Fibroblast of skin of right biceps (primary cell): ENCODE measurements around the gene CERK.
"Not testable (repeated sequence)": the region's sequence is repeated elsewhere in the genome, so short reads cannot be mapped to it uniquely, and the experiment has no call there.

ENCODE experiments used
- DNase-seq: peaks from one replicate; pipeline ENCODE4 v3.0.0-alpha.2; 2013

The CERK gene

DNA sequence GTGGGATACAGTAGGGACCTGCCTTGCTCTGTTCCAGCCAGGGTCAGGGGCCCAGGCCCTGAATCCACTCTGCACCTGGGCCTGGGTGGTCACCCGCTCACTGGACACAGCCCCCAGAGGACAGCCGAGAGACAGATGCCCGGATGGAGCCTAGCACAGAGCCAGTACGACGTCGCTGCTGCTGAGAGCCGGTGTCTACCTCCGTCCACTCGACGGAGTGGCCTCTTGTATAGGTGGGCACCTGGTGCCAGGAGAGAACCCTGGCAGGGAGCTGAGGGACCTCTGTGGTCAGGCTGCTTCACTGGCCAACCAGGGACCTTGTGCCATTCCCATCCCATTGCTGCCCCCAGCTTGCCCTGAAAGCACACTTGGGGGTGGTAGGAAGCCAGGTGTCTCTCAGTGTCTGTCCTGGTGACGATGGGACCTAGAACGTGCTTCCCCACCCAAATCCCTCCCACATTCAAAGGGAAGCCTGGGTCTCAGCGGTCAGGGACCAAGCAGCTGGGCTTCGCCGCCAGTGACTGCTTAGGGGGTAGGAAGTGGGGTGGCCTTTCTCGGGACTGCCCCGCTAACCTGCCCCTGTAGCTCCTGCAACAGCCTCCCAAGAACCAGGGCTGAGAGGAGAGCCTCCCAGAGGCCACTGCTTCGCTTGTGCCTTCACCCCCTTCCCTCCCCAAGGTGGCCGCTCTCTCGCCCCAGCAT, 10.3 kb upstream of the CERK start:
- no peak for DNase-seq

- DNase-seq, result no peak
These were observed 9.6 kb upstream of the CERK start for GRCh38 chr22:46747646-46748045.

GRCh38 chr22:46746620-46747019, 8.6 kb upstream of the CERK start:
- DNase-seq, result no peak

- DNase-seq, result no peak
These were observed 8.1 kb upstream of the CERK start for GRCh38 chr22:46746192-46746591.

DNA sequence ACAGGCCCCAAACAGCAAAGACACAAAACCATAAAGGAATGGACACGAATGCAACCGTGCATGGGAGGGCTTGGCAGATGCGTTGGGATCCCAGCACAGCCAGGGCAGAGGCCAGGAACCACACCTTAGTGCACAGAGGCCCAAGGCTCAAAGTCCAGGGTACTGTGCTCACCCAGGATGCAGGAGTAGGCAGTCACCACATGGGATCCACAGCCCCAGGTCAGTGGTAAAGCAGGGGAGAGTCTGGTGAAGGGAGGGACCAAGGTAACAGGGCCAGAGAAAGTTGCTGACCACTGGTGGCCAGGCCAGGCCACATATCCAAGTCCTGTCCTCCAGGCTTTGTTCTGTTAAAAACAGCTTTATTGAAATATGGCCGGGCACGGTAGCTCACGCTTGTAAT, 6.5 kb upstream of the CERK start:
- no peak for DNase-seq

GRCh38 chr22:46742576-46743221, 4.6 kb upstream of the CERK start:
- DNase-seq, result no peak

DNA sequence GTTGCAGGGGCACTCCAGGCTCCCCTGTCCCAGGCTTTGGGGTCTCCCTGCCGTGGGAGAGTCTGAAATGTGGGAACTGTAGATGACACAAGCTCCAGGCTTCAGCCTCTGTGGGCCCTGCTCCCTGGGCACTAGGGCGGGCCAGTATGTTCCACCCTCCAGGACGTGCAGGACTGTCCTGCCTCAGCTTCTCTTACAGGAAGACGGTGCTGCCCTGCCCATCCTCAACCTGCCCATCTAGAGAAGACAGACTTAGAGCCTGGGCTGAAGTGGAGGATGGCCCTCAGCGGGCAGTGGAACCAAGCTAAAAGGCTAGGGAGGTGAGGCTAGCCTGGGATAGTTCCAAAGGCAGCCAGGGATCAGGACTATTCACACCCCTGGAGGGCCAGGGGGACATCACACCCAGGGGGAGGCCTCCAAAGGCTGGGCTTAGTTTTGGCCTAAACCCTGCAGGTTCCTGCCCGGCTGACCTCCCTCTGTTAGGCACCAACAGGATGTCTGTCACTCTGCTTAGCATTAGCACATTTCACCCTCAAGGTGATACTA, 4.0 kb upstream of the CERK start:
- no peak for DNase-seq

DNA sequence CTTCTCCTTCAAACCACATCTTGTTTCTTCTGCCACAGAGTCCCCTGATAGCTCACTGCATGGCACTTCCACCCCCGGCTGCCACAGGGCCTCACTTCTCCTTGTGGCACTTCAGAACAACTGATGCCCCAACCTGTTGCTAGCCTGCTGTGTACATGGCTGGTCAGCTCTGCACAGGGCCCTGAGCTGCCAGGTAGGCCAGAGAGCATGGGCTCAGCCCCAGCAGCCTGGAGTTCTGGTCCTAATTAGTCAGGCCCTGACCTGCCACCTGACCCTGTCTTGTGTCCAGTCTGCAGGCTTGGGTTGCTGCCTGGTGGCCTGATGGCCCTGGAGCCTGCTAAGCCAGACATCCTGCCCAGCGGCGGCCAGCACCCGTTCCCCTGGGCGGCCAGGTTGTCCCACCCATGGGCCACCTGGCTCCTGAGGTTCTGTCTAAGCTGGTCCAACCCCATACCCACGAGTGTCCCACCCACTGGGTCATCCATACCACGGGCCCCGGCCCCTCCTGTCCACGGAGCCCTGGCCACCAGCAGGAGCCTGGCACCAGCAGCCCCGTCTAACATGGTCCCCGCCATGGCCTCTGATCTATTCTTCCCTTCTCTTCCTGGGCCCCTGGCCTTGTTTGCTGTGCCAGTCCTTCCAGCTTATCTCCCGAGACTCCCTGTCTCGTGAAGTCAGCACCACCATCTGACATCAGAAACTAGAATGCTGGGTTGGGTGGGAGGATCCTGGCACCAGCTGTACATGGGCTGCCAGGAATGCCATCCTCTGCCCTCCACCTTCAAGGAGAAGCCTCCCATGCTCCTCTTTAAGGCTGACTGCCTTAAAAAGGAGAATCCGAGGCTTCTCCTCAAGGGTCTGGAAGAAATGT, 3.1 kb upstream of the CERK start:
- no peak for DNase-seq

DNA sequence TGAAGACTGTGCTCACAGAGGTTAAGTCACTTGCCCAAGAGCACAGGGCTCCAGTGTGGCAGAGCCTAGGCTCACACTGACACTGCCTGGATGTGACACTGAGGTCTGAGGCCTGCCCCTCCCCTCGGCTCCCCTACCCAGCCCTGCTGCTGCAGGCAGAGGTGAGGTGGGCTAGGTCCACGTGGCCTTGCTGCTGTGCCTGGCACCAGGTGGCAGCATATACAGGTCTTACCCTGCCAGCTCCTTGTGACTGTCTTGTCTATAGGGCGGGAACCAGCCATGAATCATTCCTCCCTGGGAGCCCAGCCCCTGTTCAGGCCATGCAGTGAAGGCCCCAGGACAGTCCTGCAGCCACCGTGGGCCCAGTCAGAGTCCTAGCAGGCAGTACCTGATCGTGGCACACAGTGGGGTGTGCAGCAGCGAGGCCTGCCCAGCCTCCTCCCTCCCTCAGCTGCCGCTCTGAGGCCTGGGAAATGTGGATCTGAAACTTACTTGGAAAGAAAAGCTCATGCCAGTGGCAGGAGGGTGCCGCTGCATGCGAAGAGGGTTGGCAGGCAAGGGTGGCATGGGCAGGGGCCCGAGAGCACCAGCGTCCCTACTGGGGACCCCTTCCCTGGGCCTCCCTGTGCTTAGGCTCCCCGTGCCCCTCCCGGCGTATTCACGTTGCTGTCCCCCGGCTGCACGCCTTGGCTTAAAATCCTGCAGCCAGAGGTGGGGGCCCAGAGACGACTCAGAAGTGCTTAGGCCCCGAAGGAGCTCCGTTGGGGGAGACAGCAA, 1.2 kb upstream of the CERK start:
- DNase-seq, result peak; percentile 61

- no peak for DNase-seq
These were observed 618 bp upstream of the CERK start for GRCh38 chr22:46738647-46739093.

GRCh38 chr22:46737105-46737975, 712 bp downstream of the CERK start:
- peak; percentile 38 for DNase-seq

GRCh38 chr22:46736705-46737104, 1.3 kb downstream of the CERK start:
- DNase-seq, result no peak

- no peak for DNase-seq
These were observed 2.1 kb downstream of the CERK start for GRCh38 chr22:46735747-46736608.

GRCh38 chr22:46734830-46735453, 3.1 kb downstream of the CERK start:
- DNase-seq, result no peak

DNA sequence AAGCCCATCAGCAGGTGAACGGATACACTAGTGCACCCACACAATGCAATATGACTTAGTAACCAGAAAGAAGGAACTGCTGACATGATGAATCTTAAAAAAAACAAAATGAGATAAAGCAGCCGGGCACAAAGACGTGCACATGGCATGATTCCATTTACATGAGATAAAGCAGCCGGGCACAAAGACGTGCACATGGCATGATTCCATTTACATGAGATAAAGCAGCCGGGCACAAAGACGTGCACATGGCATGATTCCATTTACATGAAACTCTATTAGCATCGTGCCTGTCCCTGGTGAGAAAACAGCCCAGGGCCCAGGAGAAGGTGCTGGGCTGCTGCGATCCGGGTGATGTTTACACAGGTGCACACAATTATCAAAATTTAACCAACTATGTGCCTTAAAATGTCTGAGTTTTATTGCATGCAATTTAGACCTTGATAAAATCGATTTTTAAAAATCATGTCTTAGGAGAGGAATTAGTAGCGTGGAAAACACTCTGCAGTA, 3.8 kb downstream of the CERK start:
- not testable (repeated sequence) for DNase-seq

DNA sequence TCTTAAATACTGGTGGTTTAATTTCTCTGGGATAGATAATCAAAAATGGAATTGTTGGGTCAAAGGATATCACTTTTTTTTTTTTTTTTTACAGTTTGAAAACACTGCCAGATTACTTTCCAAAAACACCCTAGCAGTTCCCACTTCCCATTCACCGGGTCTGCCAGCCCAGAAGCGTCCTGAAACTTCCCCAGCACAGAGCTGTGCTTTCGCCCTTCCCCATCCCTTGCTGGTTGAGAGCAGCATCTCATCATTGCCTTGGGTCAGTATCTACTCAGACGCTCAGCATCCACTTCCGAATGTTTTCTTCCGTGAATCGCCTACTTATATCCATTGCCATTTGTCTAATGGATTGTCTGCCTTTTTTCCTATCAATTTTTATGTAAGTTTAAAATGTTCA, 5.5 kb downstream of the CERK start:
- DNase-seq, result no peak

- DNase-seq, result no peak
These were observed 6.0 kb downstream of the CERK start for GRCh38 chr22:46732041-46732379.

- peak; percentile 43 for DNase-seq
These were observed 6.6 kb downstream of the CERK start for GRCh38 chr22:46731246-46732040.
